GM13976 (cell line): ENCODE data around the gene TIMM29.

Experiments used
- DNase-seq: peaks from one replicate; pipeline ENCODE4 v3.0.0; 2012; ENCODE audit warnings: low spot score
- CTCF ChIP-seq: IDR thresholded peaks from 2 replicates; pipeline ENCODE4 v1.5.1; 2012; ENCODE audit warnings: borderline replicate concordance, mild to moderate bottlenecking; ENCODE audit not compliant: insufficient read depth; ENCODE audit errors: extremely low read depth, missing control alignments, control extremely low read depth
- in situ Hi-C: fragments of 300-500 bp; cut with MboI; formaldehyde crosslinking; loops from one replicate; pipeline ENCODE4 v1.12.0; 2022; ENCODE audit warnings: low sequenced_read_pairs, mixed read lengths, inconsistent platforms; ENCODE audit not compliant: unreplicated experiment

The TIMM29 gene

GRCh38 chr19:10916602-10917001 is 12.0 kb upstream of the TIMM29 start:
- no peak for DNase-seq
- in situ Hi-C loops: no loop called here
- no peak for TF ChIP-seq CTCF

- no peak for TF ChIP-seq CTCF
- in situ Hi-C loops: no loop called here
- no peak for DNase-seq
These were observed 10.3 kb upstream of the TIMM29 start for GRCh38 chr19:10918359-10918758.

- no peak for DNase-seq
- TF ChIP-seq CTCF: no peak
- in situ Hi-C loops: no loop called here
These were observed 9.0 kb upstream of the TIMM29 start for GRCh38 chr19:10919352-10920287.

- TF ChIP-seq CTCF: no peak
- in situ Hi-C loops: no loop called here
- DNase-seq: no peak
These were observed 8.3 kb upstream of the TIMM29 start for GRCh38 chr19:10920288-10920655.

- no peak for TF ChIP-seq CTCF
- no peak for DNase-seq
- in situ Hi-C loops: no loop called here
These were observed 7.8 kb upstream of the TIMM29 start for GRCh38 chr19:10920781-10921180.

- TF ChIP-seq CTCF: no peak
- DNase-seq: no peak
- in situ Hi-C loops: no loop called here
These were observed 7.3 kb upstream of the TIMM29 start for GRCh38 chr19:10921199-10921909.
